ENCODE data around the gene GNS.

DNA sequence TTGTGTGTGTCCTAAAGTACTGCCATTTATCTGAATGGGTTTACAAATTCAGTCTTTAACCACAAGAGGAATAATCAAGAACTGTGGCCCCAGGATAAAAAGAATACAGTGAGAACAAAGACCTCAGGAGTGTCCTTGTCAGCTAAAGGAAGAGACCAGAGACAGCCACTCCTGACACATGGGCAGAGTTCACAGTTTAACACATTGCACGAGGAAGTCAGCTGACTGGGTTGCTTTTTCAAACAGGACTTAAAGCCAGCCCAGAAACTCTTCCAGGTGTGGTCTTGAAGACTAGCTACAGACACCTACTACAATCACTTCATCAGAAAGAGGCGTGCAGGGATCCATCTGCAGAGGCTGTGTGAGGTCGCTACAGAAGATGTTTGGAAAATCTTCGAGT lies 42.8 kb downstream of the GNS start:
- no peak for TF ChIP-seq GABPA (IDR thresholded peaks at IDR 0.05; ENCODE audit: low read depth)
- TF ChIP-seq, protein P1, sequence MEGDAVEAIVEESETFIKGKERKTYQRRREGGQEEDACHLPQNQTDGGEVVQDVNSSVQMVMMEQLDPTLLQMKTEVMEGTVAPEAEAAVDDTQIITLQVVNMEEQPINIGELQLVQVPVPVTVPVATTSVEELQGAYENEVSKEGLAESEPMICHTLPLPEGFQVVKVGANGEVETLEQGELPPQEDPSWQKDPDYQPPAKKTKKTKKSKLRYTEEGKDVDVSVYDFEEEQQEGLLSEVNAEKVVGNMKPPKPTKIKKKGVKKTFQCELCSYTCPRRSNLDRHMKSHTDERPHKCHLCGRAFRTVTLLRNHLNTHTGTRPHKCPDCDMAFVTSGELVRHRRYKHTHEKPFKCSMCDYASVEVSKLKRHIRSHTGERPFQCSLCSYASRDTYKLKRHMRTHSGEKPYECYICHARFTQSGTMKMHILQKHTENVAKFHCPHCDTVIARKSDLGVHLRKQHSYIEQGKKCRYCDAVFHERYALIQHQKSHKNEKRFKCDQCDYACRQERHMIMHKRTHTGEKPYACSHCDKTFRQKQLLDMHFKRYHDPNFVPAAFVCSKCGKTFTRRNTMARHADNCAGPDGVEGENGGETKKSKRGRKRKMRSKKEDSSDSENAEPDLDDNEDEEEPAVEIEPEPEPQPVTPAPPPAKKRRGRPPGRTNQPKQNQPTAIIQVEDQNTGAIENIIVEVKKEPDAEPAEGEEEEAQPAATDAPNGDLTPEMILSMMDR (IDR thresholded peaks at IDR 0.05 in 2 of 3, conservative IDR thresholded peaks at IDR 0.05 in 1 of 3; ENCODE audit: control insufficient read depth in 2 of 3, extremely low read depth in 1 of 3, insufficient read depth in 1 of 3, low read depth in 3 of 3, low read length in 3 of 3) = no peak
- TF ChIP-seq SRF (IDR thresholded peaks at IDR 0.05; ENCODE audit: low read depth in 2 of 2, low read length in 2 of 2) = no peak
- no peak for TF ChIP-seq STAT3 (IDR thresholded peaks at IDR 0.05; ENCODE audit: low read depth, low read length)
- TF ChIP-seq PAX5 (IDR thresholded peaks at IDR 0.05; ENCODE audit: borderline replicate concordance, low read depth, low read length) = no peak
- no peak for TF ChIP-seq ZNF207 (IDR thresholded peaks at IDR 0.05; ENCODE audit: borderline replicate concordance)
- no peak for TF ChIP-seq SIN3A (IDR thresholded peaks at IDR 0.05; ENCODE audit: low read depth, low read length)
- TF ChIP-seq EZH2 (IDR thresholded peaks at IDR 0.05; ENCODE audit: borderline replicate concordance, control insufficient read depth, low read depth, low read length) = no peak
- no peak for TF ChIP-seq SPI1 (IDR thresholded peaks at IDR 0.05; ENCODE audit: borderline replicate concordance, insufficient read depth, low read depth, low read length)
- TF ChIP-seq POLR2A (IDR thresholded peaks at IDR 0.05; ENCODE audit: low read depth, low read length) = no peak
- no peak for TF ChIP-seq SP1 (IDR thresholded peaks at IDR 0.05; ENCODE audit: low read depth, low read length)
- TF ChIP-seq SREBF2 (IDR thresholded peaks at IDR 0.05; ENCODE audit: low read length) = no peak

Measured in GM12878 (cell line).